B cell (primary cell): ENCODE data around the gene AFF3. TPM values are rescaled to one million over a fixed set of nuclear protein-coding genes. Genes with fewer than 3 reads are reported as not detected.

ENCODE experiments used
- ATAC-seq: fragments of 200-7000 bp; cut with Tn5 transposase; one replicate; pipeline ENCODE4 v1.10.0; 2021; ENCODE audit warnings: low read depth, mild to moderate bottlenecking, moderate number of reproducible peaks, moderate library complexity
- CTCF ChIA-PET: fragments of 350-600 bp; sonication (Branson Sonifier 250); formaldehyde crosslinking; loops from one replicate; lab custom pipeline; 2021; ENCODE audit warnings: antibody characterized with exemption, inconsistent platforms; lab: Charles Lee
- POLR2A ChIA-PET: fragments of 350-600 bp; sonication (Branson Sonifier 250); formaldehyde crosslinking; loops from one replicate; lab custom pipeline; 2021; ENCODE audit warnings: antibody characterized with exemption; lab: Charles Lee
- DNase-seq: peaks from one replicate; pipeline ENCODE4 v3.0.0; 2013
- H2AFZ ChIP-seq: 2 replicates; pipeline ENCODE4 v1.6.1; 2012; ENCODE audit warnings: mild to moderate bottlenecking, low read depth, low read length; ENCODE audit not compliant: insufficient read depth, poor library complexity, severe bottlenecking
- H3K27ac ChIP-seq, 2 donors: 1 replicate in 1 of 2; 2 replicates in 1 of 2; pipeline ENCODE4 v1.5.1; 2012 to 2013; ENCODE audit warnings: low read length in 2 of 2, mild to moderate bottlenecking in 2 of 2, moderate library complexity in 1 of 2
- H3K27me3 ChIP-seq, 4 experiments: fragments of 200-600 bp in 1 of 4; sonication (generic) in 1 of 4; replicated peaks in 1 of 4; 1 replicate in 2 of 4; 2 replicates in 2 of 4; pipeline versions ENCODE4 v1.6.1 to v1.7.0; 2013 to 2016; ENCODE audit warnings: low read length in 3 of 4, mild to moderate bottlenecking in 2 of 4, mixed read lengths in 1 of 4, moderate library complexity in 1 of 4; ENCODE audit not compliant: insufficient read depth in 4 of 4, control insufficient read depth in 3 of 4; ENCODE audit errors: control extremely low read depth in 1 of 4
- H3K36me3 ChIP-seq, 2 experiments: replicated peaks in 1 of 2; 1 replicate in 1 of 2; 2 replicates in 1 of 2; pipeline versions ENCODE4 v1.6.1 to v1.7.1; 2013; ENCODE audit warnings: low read length in 1 of 2; ENCODE audit not compliant: insufficient read depth in 2 of 2, control insufficient read depth in 1 of 2; ENCODE audit errors: control extremely low read depth in 1 of 2, extremely low read depth in 1 of 2
- H3K4me1 ChIP-seq, 2 donors: fragments of 200-600 bp in 1 of 2; sonication (generic) in 1 of 2; 1 replicate in 1 of 2; 2 replicates in 1 of 2; pipeline versions ENCODE4 v1.5.1 to v1.6.1; 2013 to 2017; ENCODE audit warnings: low read length in 2 of 2; ENCODE audit not compliant: control insufficient read depth in 2 of 2, insufficient read depth in 2 of 2
- H3K4me2 ChIP-seq: replicated peaks from 2 replicates; pipeline ENCODE3; 2012; ENCODE audit warnings: mild to moderate bottlenecking, low read depth, low read length; ENCODE audit not compliant: poor library complexity, severe bottlenecking
- H3K4me3 ChIP-seq, 5 experiments: fragments of 200-600 bp in 1 of 5; sonication (generic) in 1 of 5; 1 replicate in 3 of 5; 2 replicates in 2 of 5; pipeline versions ENCODE4 v1.5.1 to v1.7.0; 2011 to 2016; ENCODE audit warnings: low read length in 4 of 5, mild to moderate bottlenecking in 4 of 5, low read depth in 2 of 5, control low read depth in 1 of 5, moderate library complexity in 1 of 5; ENCODE audit not compliant: insufficient read depth in 1 of 5; ENCODE audit errors: control extremely low read depth in 1 of 5, extremely low read depth in 1 of 5
- H3K79me2 ChIP-seq: fragments of 200-600 bp; sonication (generic); one replicate; pipeline ENCODE4 v1.6.0; 2016; ENCODE audit warnings: low read length; ENCODE audit not compliant: control insufficient read depth, insufficient read depth
- H3K9ac ChIP-seq: fragments of 200-600 bp; sonication (generic); 2 replicates; pipeline ENCODE4 v1.6.1; 2017; ENCODE audit warnings: mild to moderate bottlenecking, low read length, moderate library complexity
- H3K9me3 ChIP-seq, 3 donors: one replicate each; pipeline versions ENCODE4 v1.6.1 to v1.7.1; 2013; ENCODE audit warnings: low read length in 2 of 3; ENCODE audit not compliant: control insufficient read depth in 2 of 3, insufficient read depth in 1 of 3; ENCODE audit errors: control extremely low read depth in 1 of 3
- H4K20me1 ChIP-seq: 2 replicates; pipeline ENCODE4 v1.6.0; 2012; ENCODE audit warnings: mild to moderate bottlenecking, low read length; ENCODE audit not compliant: insufficient read depth, control insufficient read depth, poor library complexity, severe bottlenecking
- H3K27ac Mint-ChIP-seq: one replicate; pipeline ENCODE4 v1.8.0; 2021; ENCODE audit warnings: mixed read lengths
- H3K27me3 Mint-ChIP-seq: one replicate; pipeline ENCODE4 v1.8.0; 2021; ENCODE audit warnings: mixed read lengths
- H3K4me1 Mint-ChIP-seq: one replicate; pipeline ENCODE4 v1.8.0; 2021; ENCODE audit warnings: mixed read lengths
- H3K4me3 Mint-ChIP-seq: one replicate; pipeline ENCODE4 v1.8.0; 2021; ENCODE audit warnings: mixed read lengths
- H3K9me3 Mint-ChIP-seq: one replicate; pipeline ENCODE4 v1.8.0; 2022; ENCODE audit warnings: mixed read lengths; ENCODE audit not compliant: insufficient read depth
- CTCF ChIP-seq: fragments of 200-600 bp; IDR thresholded peaks from one replicate; pipeline ENCODE4 v1.8.0; 2022; ENCODE audit warnings: antibody characterized with exemption, mild to moderate bottlenecking
- EZH2 ChIP-seq: IDR thresholded peaks from 2 replicates; pipeline ENCODE4 v1.6.1; 2012; ENCODE audit warnings: borderline replicate concordance, low read depth, mild to moderate bottlenecking, moderate library complexity, low read length; ENCODE audit not compliant: insufficient read depth, poor library complexity, severe bottlenecking
- WGBS: methylation state at CpG from one replicate; pipeline ENCODE4 v1.1.5; 2013; ENCODE audit warnings: missing lambda C conversion rate; ENCODE audit not compliant: insufficient coverage; 5-methylcytosine and 5-hydroxymethylcytosine counted together
- intact Hi-C: fragments of 100-400 bp; cut with micrococcal nuclease; formaldehyde crosslinking; loops from one replicate; pipeline ENCODE4 v1.10.0; 2022
- polyA plus RNA-seq: library from polyadenylated mRNA; depleted of rRNA; stranded (reverse); fragments of >200 nt; gene quantifications from 2 replicates; pipeline ENCODE4 v1.2.3, GENCODE V29; 2012
- total RNA-seq, 2 donors: library from RNA; stranded (reverse); fragments of 120-200 nt in 1 of 2; gene quantifications; 1 replicate in 1 of 2; 2 replicates in 1 of 2; pipeline versions ENCODE4 v1.2.3 to v1.2.4, GENCODE V29; 2013 to 2022

The AFF3 gene
- total and polyA plus RNA-seq, 2 donors (not counting 1 experiment from before 2014, with no cell fraction given): 117 to 830 TPM

DNA sequence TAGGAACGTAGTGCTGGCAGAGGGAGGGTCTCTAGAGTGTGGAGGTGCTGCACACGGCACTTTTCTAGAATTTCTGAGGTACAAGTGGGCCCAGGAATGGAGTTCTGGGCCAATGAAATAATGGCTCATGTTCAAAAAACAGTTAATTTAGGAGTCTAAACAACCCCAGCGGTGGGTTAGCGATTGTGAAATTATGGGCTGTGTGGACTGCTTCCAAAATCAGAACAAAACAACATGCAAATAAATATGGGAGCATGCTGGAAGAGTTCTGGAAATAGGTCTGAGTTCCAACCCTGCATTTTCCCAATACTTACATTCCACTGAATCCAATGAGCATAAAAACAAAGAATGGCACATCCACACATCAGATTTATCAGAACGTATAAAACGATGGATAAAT is 317.6 kb downstream of the AFF3 start:
- intact Hi-C loops: no loop called here
- H3K27me3 ChIP-seq: no peaks in the 10 kb centered on the region
- TF ChIP-seq CTCF (no peak), EZH2 (no peak)
- WGBS: 86% methylated on average over 2 of the region's 6 CpGs
- H3K9ac ChIP-seq: no peak overlapping the region
- ChIA-PET POLR2A (no interaction called here), CTCF (no interaction called here)
- no peak overlapping the region for H3K27ac ChIP-seq
- peaks cover 33% of the 10 kb centered on the region for H3K4me1 Mint-ChIP-seq
- H3K27me3 Mint-ChIP-seq: no peaks in the 10 kb centered on the region
- H3K4me2 ChIP-seq: no peak overlapping the region
- peaks cover 0 to 2% (median 2%) of the 10 kb centered on the region in 3 donors for H3K9me3 ChIP-seq
- H3K9me3 Mint-ChIP-seq: no peaks in the 10 kb centered on the region
- H3K27ac Mint-ChIP-seq: no peak overlapping the region
- H3K36me3 ChIP-seq: peaks cover 21 to 35% of the 10 kb centered on the region in 2 experiments
- H3K4me3 Mint-ChIP-seq: no peak overlapping the region
- peaks cover 44% of the 10 kb centered on the region for H4K20me1 ChIP-seq
- ATAC-seq (no peak), DNase-seq (no peak)
- H3K4me3 ChIP-seq: no peak overlapping the region
- H3K4me1 ChIP-seq: peaks cover 18 to 23% of the 10 kb centered on the region in 2 donors
- peaks cover 67% of the 10 kb centered on the region for H3K79me2 ChIP-seq
- H2AFZ ChIP-seq: no peak overlapping the region

GRCh38 chr2:99822474-99823207 is 319.7 kb downstream of the AFF3 start:
- no peak overlapping the region for H3K4me2 ChIP-seq
- H3K4me3 Mint-ChIP-seq: no peak overlapping the region
- 100% methylated on average over 4 of the region's 9 CpGs for WGBS
- H3K27me3 Mint-ChIP-seq: no peaks in the 10 kb centered on the region
- no peak overlapping the region for H2AFZ ChIP-seq
- H3K4me3 ChIP-seq: no peak overlapping the region
- no peaks in the 10 kb centered on the region for H3K27me3 ChIP-seq
- TF ChIP-seq CTCF: no peak
- no peak for TF ChIP-seq EZH2
- H3K79me2 ChIP-seq: peaks cover 70% of the 10 kb centered on the region
- H3K27ac ChIP-seq: no peak overlapping the region
- H3K9ac ChIP-seq: no peak overlapping the region
- DNase-seq (no peak), ATAC-seq (no peak)
- CTCF ChIA-PET: no interaction called here
- peaks cover 14% of the 10 kb centered on the region for H3K4me1 Mint-ChIP-seq
- no peak overlapping the region for H3K27ac Mint-ChIP-seq
- intact Hi-C loops: no loop called here
- H3K4me1 ChIP-seq: peaks cover 9 to 12% of the 10 kb centered on the region in 2 donors
- H3K9me3 ChIP-seq: no peaks in the 10 kb centered on the region
- H3K9me3 Mint-ChIP-seq: no peaks in the 10 kb centered on the region
- H3K36me3 ChIP-seq: peaks cover 18 to 35% of the 10 kb centered on the region in 2 experiments
- peaks cover 37% of the 10 kb centered on the region for H4K20me1 ChIP-seq
- POLR2A ChIA-PET: no interaction called here
